ENCODE measurements around the gene CMBL. TPM values are rescaled to one million over a fixed set of nuclear protein-coding genes. Genes with fewer than 3 reads are reported as not detected.
A peak's percentile ranks its signal among the peaks of the same experiment; 100 is the strongest.

The CMBL gene
- total and polyA plus RNA-seq, 2 donors (not counting 1 experiment from before 2014, with no cell fraction given), result not detected

- no peaks in the 10 kb centered on the region for H3K79me2 ChIP-seq (ENCODE audit: control insufficient read depth, insufficient read depth, low read length)
- peak overlapping the region; percentile 99 for H3K4me2 ChIP-seq (replicated peaks; ENCODE audit: low read depth, low read length, poor library complexity, severe bottlenecking)
- Mint-ChIP-seq H3K4me3 (peak overlapping the region; percentile 93), H3K27me3 (peaks cover 49% of the 10 kb centered on the region), H3K27ac (no peak overlapping the region), H3K4me1 (peaks cover 16% of the 10 kb centered on the region), H3K9me3 (ENCODE audit: insufficient read depth) (no peaks in the 10 kb centered on the region)
- POLR2A ChIA-PET, result no interaction called here
- peaks cover 10 to 15% of the 10 kb centered on the region in 2 donors for H3K4me1 ChIP-seq (ENCODE audit: control insufficient read depth in 2 of 2, insufficient read depth in 2 of 2, low read length in 2 of 2)
- peak; percentile 49 for DNase-seq
- no peaks in the 10 kb centered on the region for H3K36me3 ChIP-seq (replicated peaks in 1 of 2; ENCODE audit: control extremely low read depth in 1 of 2, control insufficient read depth in 1 of 2, extremely low read depth in 1 of 2, insufficient read depth in 2 of 2, low read length in 1 of 2)
- H2AFZ ChIP-seq (ENCODE audit: insufficient read depth, low read depth, low read length, poor library complexity, severe bottlenecking), result peak overlapping the region; percentile 91
- ATAC-seq (ENCODE audit: low read depth), result peak; percentile 49
- intact Hi-C loops (cut with micrococcal nuclease), result loop anchor here (2.0 kb wide), 1 partner anchor 15 kb away; no protein-coding TSS in a partner anchor
- WGBS (ENCODE audit: insufficient coverage), result 3% methylated on average over 76 of the region's 81 CpGs
- peak overlapping the region in 1 of 2 donors; percentile 23 for H3K27ac ChIP-seq (ENCODE audit: low read length in 2 of 2)
- peaks cover 0 to 44% (median 20%) of the 10 kb centered on the region in 4 experiments for H3K27me3 ChIP-seq (replicated peaks in 1 of 4; ENCODE audit: control extremely low read depth in 1 of 4, control insufficient read depth in 3 of 4, insufficient read depth in 4 of 4, low read length in 3 of 4)
- peak overlapping the region in 4 of 5 experiments; percentile 33 to 58 (median 58) for H3K4me3 ChIP-seq (ENCODE audit: control extremely low read depth in 1 of 5, extremely low read depth in 1 of 5, insufficient read depth in 1 of 5, low read depth in 2 of 5, low read length in 4 of 5)
- CTCF ChIA-PET, result no interaction called here
- H4K20me1 ChIP-seq (ENCODE audit: control insufficient read depth, insufficient read depth, low read length, poor library complexity, severe bottlenecking), result no peaks in the 10 kb centered on the region
- peak overlapping the region; percentile 76 for H3K9ac ChIP-seq (ENCODE audit: low read length)
- peaks cover 0 to 7% (median 0%) of the 10 kb centered on the region in 3 donors for H3K9me3 ChIP-seq (ENCODE audit: control extremely low read depth in 1 of 3, control insufficient read depth in 2 of 3, insufficient read depth in 1 of 3, low read length in 2 of 3)
- TF ChIP-seq CTCF (IDR thresholded peaks at IDR 0.05), result no peak
- TF ChIP-seq EZH2 (IDR thresholded peaks at IDR 0.05; ENCODE audit: borderline replicate concordance, insufficient read depth, low read depth, low read length, poor library complexity, severe bottlenecking), result peak; percentile 95
These were observed 25.7 kb upstream of the CMBL start for GRCh38 chr5:10333154-10334006.

GRCh38 chr5:10332301-10332700 lies 24.6 kb upstream of the CMBL start:
- ATAC-seq (ENCODE audit: low read depth) (no peak), DNase-seq (no peak)
- TF ChIP-seq EZH2 (IDR thresholded peaks at IDR 0.05; ENCODE audit: borderline replicate concordance, insufficient read depth, low read depth, low read length, poor library complexity, severe bottlenecking) (no peak), CTCF (IDR thresholded peaks at IDR 0.05) (no peak)
- CTCF ChIA-PET, result no interaction called here
- H3K27me3 Mint-ChIP-seq, result peaks cover 49% of the 10 kb centered on the region
- POLR2A ChIA-PET, result no interaction called here
- peak overlapping the region; percentile 46 for H3K4me3 Mint-ChIP-seq
- no peak overlapping the region for H3K4me3 ChIP-seq (ENCODE audit: control extremely low read depth in 1 of 5, extremely low read depth in 1 of 5, insufficient read depth in 1 of 5, low read depth in 2 of 5, low read length in 4 of 5)
- 92% methylated on average over 4 of the region's 5 CpGs for WGBS (ENCODE audit: insufficient coverage)
- H3K27ac ChIP-seq (ENCODE audit: low read length in 2 of 2), result no peak overlapping the region
- H3K36me3 ChIP-seq (replicated peaks in 1 of 2; ENCODE audit: control extremely low read depth in 1 of 2, control insufficient read depth in 1 of 2, extremely low read depth in 1 of 2, insufficient read depth in 2 of 2, low read length in 1 of 2), result no peaks in the 10 kb centered on the region
- peak overlapping the region; percentile 32 for H3K27ac Mint-ChIP-seq
- no peak overlapping the region for H2AFZ ChIP-seq (ENCODE audit: insufficient read depth, low read depth, low read length, poor library complexity, severe bottlenecking)
- no peaks in the 10 kb centered on the region for H4K20me1 ChIP-seq (ENCODE audit: control insufficient read depth, insufficient read depth, low read length, poor library complexity, severe bottlenecking)
- peaks cover 0 to 44% (median 20%) of the 10 kb centered on the region in 4 experiments for H3K27me3 ChIP-seq (replicated peaks in 1 of 4; ENCODE audit: control extremely low read depth in 1 of 4, control insufficient read depth in 3 of 4, insufficient read depth in 4 of 4, low read length in 3 of 4)
- H3K79me2 ChIP-seq (ENCODE audit: control insufficient read depth, insufficient read depth, low read length), result no peaks in the 10 kb centered on the region
- H3K9me3 Mint-ChIP-seq (ENCODE audit: insufficient read depth), result no peaks in the 10 kb centered on the region
- H3K4me1 ChIP-seq (ENCODE audit: control insufficient read depth in 2 of 2, insufficient read depth in 2 of 2, low read length in 2 of 2), result peaks cover 10 to 15% of the 10 kb centered on the region in 2 donors
- H3K4me1 Mint-ChIP-seq, result peaks cover 16% of the 10 kb centered on the region
- peaks cover 0 to 7% (median 0%) of the 10 kb centered on the region in 3 donors for H3K9me3 ChIP-seq (ENCODE audit: control extremely low read depth in 1 of 3, control insufficient read depth in 2 of 3, insufficient read depth in 1 of 3, low read length in 2 of 3)
- no peak overlapping the region for H3K9ac ChIP-seq (ENCODE audit: low read length)
- intact Hi-C loops (cut with micrococcal nuclease), result no loop called here
- no peak overlapping the region for H3K4me2 ChIP-seq (replicated peaks; ENCODE audit: low read depth, low read length, poor library complexity, severe bottlenecking)

Measured in B cell (primary cell).